ENCODE results near the gene FBXL3. TPM values are rescaled to one million over a fixed set of nuclear protein-coding genes. Genes with fewer than 3 reads are reported as not detected.
"Not testable (repeated sequence)": the region's sequence is repeated elsewhere in the genome, so short reads cannot be mapped to it uniquely, and the experiment has no call there.

Gene FBXL3
- total RNA-seq, 2 donors from 2014 or later, result 38.9 to 53.3 TPM

DNA sequence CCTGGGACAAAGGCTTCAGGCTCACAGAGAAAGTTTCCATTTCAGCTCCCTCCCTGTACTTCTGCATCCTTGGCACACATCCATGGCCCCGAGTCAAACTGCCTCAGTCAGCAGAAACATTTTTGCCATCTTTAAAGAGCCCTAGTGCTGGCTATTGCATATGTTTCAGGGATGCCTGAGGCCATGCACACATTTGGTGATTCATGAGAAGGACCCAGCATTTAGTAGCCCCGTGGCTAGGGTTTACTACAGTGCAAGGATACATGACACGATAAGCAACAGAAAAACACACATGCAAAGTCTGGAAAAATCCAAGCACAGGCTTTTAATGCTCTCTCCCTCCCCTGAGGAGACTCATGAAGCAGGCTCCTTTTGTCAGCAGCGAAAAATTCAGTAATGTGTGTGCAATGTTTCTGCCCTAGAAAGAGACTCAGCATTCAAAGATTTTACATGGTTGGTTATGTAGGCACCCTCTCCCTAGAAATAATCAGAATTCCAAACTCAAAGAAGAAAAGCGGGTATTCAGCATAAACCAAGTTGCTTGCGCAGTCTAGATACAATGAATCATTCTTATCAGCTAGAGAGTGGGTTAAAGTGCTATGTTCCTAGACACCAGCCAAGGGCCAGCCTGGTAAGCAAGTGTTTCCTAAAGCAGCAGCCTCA, 61.1 kb downstream of the FBXL3 start:
- Mint-ChIP-seq H3K9me3 (peaks cover under 1% of the 10 kb centered on the region), H3K36me3 (ENCODE audit: low read depth) (no peaks in the 10 kb centered on the region), H3K4me3 (no peak overlapping the region), H3K4me1 (no peaks in the 10 kb centered on the region), H3K27ac (no peak overlapping the region), H3K27me3 (peaks cover 13% of the 10 kb centered on the region)
- no peak for ATAC-seq (replicated peaks)

DNA sequence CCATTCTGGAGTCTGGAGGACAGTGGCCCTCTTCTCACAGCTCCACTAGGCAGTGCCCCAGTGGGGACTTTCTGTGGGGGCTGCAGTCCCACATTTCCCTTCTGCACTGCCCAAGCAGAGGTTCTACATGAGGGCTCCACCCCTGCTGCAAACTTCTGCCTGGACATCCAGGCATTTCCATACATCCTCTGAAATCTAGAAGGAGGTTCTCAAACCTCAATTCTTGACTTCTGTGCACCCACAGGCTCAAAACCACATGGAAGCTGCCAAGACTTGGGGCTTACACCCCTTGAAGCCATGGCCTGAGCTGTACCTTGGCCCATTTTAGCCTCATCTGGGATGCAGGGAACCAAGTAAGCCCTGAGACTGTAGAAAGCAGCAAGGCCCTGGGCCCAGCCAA, 67.2 kb downstream of the FBXL3 start:
- H3K4me1 Mint-ChIP-seq; H3K36me3 Mint-ChIP-seq (ENCODE audit: low read depth); H3K27me3 Mint-ChIP-seq; ATAC-seq (replicated peaks); H3K4me3 Mint-ChIP-seq; H3K27ac Mint-ChIP-seq; H3K9me3 Mint-ChIP-seq: not testable (repeated sequence)

DNA sequence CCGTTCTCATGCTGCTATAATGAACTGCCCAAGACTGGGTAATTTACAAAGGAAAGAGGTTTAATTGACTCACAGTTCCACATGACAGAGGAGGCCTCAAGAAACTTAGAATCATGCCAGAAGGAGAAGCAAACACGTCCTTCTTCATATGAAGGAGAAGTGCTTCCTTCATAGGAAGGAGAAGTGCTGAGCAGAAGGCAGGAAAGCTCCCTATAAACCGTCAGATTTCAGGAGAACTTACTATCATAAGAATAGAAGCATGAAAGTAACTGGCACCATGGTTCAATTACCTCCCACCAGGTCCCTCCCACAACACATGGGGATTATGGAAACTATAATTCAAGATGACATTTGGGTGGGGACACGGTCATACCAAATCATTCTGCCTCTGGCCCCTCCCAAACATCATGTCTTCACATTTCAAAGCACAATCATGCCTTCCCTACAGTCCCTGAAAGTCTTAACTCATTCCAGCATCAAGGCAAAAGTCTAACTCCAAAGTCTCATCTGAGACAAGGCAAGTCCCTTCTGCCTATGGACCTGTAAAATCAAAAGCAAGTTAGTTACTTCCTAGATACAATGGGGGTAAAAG, 68.0 kb downstream of the FBXL3 start:
- Mint-ChIP-seq H3K9me3 (peaks cover 9% of the 10 kb centered on the region), H3K27me3 (peaks cover 3% of the 10 kb centered on the region), H3K4me3 (no peak overlapping the region), H3K4me1 (no peaks in the 10 kb centered on the region), H3K36me3 (ENCODE audit: low read depth) (no peaks in the 10 kb centered on the region), H3K27ac (no peak overlapping the region)
- no peak for ATAC-seq (replicated peaks)

DNA sequence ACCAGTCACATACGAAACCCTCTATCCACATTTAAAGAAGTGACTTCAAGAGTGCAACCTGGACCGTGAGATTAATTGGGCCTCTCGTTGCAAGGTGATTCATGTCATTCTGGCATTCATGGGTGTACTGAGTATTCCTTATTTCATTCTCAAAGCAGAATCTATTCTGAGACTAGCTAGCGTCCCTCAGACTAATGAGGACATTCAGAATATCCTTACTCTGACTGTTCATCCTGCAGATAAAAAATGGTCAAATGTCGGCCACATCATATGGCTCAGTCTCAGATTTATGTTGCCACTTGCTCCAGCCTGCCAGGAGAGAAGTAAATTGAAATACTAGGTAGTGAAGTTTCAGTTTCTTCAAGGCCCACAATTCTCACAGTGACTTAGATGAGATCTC, 71.3 kb downstream of the FBXL3 start:
- Mint-ChIP-seq H3K27ac (no peak overlapping the region), H3K9me3 (peaks cover 6% of the 10 kb centered on the region), H3K4me1 (no peaks in the 10 kb centered on the region), H3K4me3 (no peak overlapping the region), H3K27me3 (peaks cover 7% of the 10 kb centered on the region), H3K36me3 (ENCODE audit: low read depth) (no peaks in the 10 kb centered on the region)
- no peak for ATAC-seq (replicated peaks)

Other genes starting within 250 kb of the FBXL3 start
- 1 to 10 TPM; 6.7 to 8.3 TPM for gene KCTD12, start 140.8 kb downstream of the FBXL3 start, total RNA-seq
- not detected for gene ACOD1, start 78.6 kb downstream of the FBXL3 start, total RNA-seq
- 10 to 100 TPM in 1 of 2 donors, 1 to 10 TPM in 1; 9.9 to 29.0 TPM for gene CLN5, start 35.1 kb downstream of the FBXL3 start, total RNA-seq